ENCODE data around the gene ACOXL.
"Not testable (repeated sequence)": the region's sequence is repeated elsewhere in the genome, so short reads cannot be mapped to it uniquely, and the experiment has no call there.

The ACOXL gene

GRCh38 chr2:111048856-111049768 is 316.7 kb downstream of the ACOXL start:
- DNase-seq: no peak

GRCh38 chr2:111049792-111050640 is 317.6 kb downstream of the ACOXL start:
- DNase-seq: no peak

GRCh38 chr2:111050701-111051376 is 318.5 kb downstream of the ACOXL start:
- DNase-seq: no peak

GRCh38 chr2:111052621-111053020 is 320.2 kb downstream of the ACOXL start:
- no peak for DNase-seq

GRCh38 chr2:111053266-111053665 is 320.9 kb downstream of the ACOXL start:
- no peak for DNase-seq

- DNase-seq: no peak
Measured at GRCh38 chr2:111053825-111054515, 321.6 kb downstream of the ACOXL start.

- no peak for DNase-seq
Measured at GRCh38 chr2:111054791-111055691, 322.7 kb downstream of the ACOXL start.

- DNase-seq: no peak
Measured at GRCh38 chr2:111055735-111056134, 323.4 kb downstream of the ACOXL start.

GRCh38 chr2:111057045-111057444 is 324.7 kb downstream of the ACOXL start:
- DNase-seq: no peak

- no peak for DNase-seq
Measured at GRCh38 chr2:111057721-111058120, 325.3 kb downstream of the ACOXL start.

- DNase-seq: no peak
Measured at GRCh38 chr2:111058264-111058663, 325.9 kb downstream of the ACOXL start.

GRCh38 chr2:111061191-111061590 is 328.8 kb downstream of the ACOXL start:
- DNase-seq: no peak

GRCh38 chr2:111062417-111062816 is 330.0 kb downstream of the ACOXL start:
- DNase-seq: no peak

GRCh38 chr2:111066062-111066593 is 333.8 kb downstream of the ACOXL start:
- no peak for DNase-seq

- DNase-seq: no peak
Measured at GRCh38 chr2:111068435-111069058, 336.2 kb downstream of the ACOXL start.

- DNase-seq: no peak
Measured at GRCh38 chr2:111069722-111070121, 337.3 kb downstream of the ACOXL start.

- DNase-seq: no peak
Measured at GRCh38 chr2:111071600-111072171, 339.3 kb downstream of the ACOXL start.

- no peak for DNase-seq
Measured at GRCh38 chr2:111072220-111072871, 340.0 kb downstream of the ACOXL start.

GRCh38 chr2:111082659-111083058 is 350.3 kb downstream of the ACOXL start:
- not testable (repeated sequence) for DNase-seq

GRCh38 chr2:111091811-111092211 is 359.4 kb downstream of the ACOXL start:
- DNase-seq: no peak
